Islet of Langerhans (tissue), 1 donor: ENCODE results near the gene SAE1.

Experiments used
- FAIRE-seq: peaks from one replicate; lab custom pipeline; 2011; peaks lifted over from hg19 to GRCh38; lab: Jason Lieb, UNC

Gene SAE1

DNA sequence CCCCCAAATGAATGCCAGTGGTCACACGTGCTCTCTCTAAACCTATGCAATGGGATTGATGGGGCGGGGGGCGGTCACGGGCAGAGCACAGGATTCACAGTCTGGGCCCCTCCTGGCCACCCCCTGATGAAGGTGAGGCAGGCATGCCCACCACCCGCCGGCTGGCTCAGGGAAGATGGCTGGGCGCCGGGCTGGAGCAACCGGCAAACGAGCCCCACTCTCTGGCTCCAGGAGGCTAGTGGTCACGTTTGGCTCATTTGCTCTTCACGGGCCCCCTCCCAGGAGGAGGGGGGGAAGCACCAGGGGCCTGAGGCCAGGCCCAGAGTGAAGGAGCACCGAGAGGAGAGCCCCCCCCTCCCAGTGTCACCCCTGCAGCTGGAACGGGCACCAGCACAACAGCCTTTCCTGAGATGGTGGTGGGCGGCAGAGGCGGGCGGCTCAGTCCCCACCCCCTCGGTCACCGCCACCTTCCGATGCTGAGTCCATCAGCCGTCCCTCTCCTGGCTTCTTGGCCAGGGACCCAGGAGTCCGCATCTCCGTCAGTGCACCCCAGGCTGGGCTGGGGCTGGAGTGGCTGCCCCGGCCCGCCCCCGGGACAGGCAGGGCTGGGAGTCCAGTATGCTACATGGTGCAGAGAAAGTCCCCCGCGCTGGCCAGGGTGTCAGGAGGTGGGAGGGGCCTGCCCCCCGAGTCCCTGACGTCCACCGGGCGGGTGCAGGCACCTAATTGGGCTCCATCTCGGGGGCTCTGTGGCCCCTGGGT lies 90.6 kb downstream of the SAE1 start:
- FAIRE-seq = no peak

DNA sequence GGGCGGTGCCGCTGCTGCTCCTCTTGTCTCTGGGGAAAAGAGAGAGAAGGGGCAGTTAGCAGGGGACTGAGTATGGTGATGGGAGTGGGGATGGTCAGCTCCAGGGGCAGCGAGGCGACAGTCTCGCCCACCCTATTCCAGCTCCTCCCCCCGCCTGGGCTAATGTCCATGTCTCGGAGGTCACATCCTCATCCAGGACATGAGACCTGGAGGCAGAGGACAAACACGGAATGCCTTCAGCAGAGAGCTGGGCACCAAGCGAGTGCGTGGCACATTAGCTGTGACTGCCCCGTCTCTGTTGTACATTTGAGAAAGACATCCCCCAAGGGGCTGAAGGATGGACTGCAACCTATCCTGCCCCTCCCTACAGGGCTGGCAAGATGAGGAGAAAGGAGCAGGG lies 91.3 kb downstream of the SAE1 start:
- no peak for FAIRE-seq

DNA sequence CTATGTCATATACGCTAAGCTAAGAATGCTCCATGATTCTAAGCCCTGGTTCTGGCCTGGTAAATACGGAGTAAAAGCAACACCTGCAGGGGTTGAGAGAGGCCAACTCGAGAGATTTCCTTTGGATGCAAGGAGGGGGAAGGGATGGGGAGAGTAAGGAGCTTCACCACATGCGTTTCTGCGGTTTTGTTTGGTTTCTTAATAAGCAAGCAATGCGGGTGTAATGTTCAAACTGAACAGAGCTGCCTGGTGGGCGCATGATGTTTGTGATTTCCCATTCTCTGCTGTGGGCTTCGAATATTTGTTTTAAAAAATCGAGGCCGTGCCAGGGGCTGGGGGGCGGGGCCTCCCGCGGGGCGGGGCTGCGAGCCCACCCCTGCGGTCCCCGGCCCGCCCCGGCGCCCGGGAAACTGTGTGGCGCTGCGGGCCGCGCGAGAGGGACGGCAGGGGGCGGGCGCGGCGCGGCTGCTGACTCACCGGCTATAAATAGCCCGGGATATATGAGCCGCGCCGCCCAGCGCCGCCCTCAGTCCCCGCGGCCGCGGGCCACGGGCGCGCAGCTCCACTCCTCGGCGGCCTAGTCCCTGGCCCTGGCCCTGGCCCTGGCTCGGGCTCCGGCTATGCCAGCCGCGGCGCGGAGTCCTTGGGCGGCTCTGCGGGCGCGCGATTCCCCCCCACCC lies 95.3 kb downstream of the SAE1 start:
- no peak for FAIRE-seq

DNA sequence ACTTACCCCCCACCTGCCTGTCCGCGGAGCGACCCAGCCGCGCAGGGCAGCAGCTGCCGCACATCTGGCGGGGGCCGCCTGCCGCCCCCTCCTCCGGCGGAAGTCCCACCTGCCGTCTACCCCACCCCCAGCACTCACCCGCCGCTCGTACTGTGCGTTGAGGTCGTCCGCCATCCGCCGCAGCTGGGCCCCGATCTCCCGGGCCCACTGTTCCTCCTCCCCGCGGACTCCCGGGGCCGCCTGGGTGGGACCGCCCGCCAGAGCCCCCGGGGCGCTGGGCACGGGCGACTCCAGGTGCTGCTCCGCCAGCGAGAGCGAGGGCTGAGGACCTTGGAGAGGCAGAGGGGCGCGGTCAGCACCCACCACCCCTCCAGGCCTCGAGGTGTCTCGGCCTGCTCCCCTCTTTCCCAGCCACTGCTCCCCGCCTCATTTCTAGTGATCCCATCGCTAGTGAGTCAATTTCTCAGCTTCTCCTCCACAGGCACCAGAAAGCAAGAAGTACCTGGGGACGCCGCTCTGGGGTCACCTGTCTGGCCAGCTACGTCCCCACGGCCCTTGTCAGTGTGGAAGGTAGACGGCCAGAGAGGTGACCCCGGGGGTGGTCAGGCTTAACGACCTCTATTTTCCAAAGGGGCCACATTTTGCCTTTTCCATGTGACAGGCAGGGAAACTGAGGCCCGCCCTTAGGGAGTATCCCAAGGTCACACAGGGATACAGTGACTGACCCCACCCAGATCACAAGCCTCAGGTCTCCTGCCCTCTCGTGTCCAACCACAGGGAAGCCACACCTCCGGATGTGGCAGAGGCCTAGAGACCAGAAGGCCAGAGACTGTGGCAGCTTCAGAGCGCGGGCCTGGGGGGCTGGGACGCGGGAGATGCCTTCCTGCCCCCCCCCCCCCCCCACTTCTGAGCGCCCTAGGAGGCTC lies 96.1 kb downstream of the SAE1 start:
- FAIRE-seq = no peak

DNA sequence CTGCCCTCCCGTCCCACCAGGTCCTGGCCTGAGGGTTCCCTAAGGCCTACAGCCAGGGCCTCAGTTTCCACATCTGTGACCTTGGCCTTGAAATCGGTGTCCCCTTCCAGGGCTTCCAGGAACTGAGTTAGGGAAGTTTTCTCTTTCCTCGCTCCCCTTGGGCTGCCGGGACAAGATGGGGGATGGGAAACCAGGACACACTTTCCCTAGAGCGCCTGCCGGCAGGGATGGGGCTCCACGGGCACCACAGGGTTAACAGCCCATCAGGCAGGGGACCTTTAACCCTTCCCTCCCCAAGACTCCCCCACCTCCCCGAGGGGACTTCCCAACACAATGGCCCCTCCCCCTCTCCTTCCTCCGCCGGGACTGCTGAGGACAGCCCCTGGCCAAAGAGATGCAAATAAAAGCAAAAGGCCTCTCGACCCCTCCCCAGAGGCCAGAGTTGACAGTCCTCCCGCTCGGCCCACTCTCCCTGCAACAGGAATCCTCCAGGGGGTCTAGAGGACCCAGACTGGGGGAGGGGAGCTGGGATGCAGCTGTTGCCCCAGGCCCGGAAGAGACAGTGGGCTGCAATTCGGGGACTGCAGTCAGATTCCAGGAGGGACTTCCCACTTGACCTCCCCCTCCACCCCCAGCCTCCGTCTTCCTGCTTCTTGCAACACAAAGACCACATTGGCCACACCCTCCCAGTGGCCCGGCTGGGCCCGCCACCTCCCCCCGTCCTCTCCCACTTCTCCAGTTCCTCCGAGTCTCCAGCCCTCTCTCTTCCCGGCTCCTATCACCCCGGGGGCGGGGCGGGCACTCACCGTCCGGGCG lies 96.9 kb downstream of the SAE1 start:
- FAIRE-seq = no peak

DNA sequence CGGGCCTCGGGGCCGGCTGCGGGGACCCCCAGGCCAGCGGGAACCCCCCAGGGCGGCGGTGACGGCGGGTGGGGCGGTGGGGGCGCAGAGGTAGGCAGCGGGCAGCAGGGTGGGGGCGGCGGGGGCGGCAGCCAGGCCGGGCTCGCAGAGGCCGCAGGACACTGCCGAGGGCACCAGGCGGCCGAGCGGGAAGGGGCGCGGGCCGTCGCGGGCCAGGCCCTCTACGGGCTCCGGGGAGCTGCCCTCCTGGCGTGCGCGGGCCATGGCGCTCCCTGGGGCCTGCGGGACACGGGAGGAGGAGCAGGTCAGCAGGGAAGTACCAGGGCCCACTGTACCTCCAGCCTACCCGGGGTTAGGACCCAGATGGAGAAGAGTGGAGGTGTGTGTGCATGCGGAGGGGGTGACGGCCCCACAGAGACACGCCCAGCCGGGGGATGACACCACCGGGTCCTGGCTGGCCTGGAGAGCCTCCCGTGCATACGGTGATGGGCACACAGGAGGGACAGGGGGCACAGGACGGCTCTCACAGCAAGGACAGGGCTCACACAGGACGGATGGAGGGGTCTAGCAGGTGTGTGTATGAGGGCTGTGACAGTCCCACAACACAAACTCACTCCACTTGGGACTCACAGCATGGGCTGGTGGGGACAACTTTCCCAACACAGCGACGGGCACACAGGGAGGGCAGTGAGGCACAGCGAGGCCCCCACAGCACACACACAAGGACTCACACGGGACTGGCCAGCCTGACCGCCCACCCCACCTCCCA lies 97.7 kb downstream of the SAE1 start:
- FAIRE-seq = no peak

DNA sequence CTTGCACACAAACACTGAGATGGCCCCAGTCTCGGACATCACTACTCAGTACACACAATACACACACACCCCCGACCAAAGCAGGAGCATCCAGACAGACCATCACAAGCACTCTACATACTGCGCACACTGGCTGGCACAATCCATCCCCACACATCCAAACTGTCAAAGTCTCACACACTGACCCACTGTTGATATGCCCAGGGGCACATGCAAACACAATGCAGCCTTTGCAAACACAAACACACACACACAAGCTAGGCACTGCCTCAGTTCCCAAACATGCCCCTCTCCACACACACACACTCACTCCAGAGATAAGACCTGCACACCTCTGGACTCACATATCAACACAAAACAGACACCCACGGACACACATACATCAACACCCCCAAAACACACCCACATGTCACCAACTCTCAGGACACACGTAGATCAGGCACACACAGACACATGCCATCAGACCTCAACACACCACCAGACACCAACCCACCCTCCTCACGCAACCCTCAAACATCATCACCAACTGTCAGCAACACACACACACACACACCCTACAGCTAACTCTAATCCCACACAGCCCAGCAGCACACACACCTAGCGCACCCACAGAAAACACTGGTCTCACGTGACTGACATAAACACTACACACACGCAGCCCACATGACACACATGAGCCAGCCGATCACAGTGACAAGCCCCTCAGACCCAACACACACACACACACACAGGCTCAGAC lies 98.5 kb downstream of the SAE1 start:
- FAIRE-seq = no peak

DNA sequence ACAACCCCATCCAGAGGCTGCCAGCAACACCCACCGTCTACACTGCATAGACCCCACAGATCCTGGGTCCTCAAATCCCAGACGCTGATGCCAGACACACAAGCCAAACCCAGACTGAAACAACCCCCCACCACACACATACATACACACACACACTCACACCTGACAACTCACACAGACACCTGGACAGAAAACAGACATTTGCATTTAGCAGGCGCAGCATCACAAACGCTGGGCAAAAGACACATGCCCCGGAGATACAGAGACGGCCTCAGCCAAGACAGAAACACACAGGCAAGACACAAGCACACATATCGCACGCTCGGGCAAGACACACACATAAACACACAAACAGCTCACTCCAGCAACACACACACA lies 99.0 kb downstream of the SAE1 start:
- no peak for FAIRE-seq

DNA sequence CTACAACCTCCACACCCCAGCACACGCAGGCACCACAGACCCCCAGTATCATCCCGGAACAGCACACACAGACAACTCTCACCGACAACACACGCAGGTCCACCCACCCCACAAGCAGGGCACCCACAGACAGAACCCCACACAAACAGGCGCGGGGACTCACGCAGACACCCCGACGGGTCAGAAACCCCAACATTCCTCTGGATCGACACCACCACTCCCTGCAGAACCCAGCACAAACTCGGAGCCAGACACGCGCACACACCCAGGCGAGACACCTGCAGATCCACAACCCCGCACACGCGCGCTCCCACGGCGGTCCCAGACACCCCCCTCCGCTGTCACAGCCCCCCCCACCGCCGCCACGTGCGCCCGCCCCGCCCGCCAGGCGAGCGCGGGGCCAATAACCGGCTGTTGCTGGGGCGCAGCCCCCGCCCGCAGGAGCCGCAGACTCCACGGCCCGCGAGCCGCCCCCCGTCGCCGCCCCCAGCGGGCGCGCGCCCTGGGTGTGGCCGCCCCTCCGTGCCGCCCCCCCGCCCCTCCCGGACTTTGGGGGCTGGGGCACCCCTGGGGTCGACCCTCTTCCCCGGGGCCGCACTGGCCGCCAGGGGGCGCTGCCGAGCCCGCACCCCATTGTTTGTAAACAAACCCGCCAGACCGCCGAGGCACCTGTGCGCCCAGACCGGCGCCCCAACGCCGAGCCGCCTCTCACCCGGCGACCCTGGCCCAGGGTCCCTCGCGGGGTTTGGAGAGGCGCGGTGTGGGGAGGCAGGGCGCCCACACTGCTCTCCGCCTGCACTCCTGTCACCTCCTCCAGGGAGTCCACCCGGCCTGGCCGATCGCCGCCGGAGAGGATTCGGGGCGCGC lies 99.7 kb downstream of the SAE1 start:
- no peak for FAIRE-seq

DNA sequence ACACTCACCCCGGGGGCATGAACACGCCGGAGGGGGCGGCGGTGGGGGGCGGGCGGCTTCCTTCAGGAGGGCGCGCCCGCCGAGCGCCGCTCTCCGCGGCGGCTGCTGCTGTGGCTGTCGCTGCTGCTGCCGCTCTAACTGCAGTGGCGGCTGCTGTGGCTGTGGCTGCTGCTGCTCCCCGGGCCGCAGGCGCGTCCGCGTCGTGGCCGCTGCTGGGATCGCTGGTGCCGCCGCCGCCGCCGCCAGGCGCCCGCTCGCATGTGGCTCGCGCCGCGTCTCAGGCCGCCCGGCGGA lies 100.2 kb downstream of the SAE1 start, which contains the start of gene BBC3:
TSS of gene BBC3 (minus strand) at position 279 of the 294 bp plus-strand sequence. CDS start 2,768 bp downstream, outside the sequence.
- FAIRE-seq = no peak

DNA sequence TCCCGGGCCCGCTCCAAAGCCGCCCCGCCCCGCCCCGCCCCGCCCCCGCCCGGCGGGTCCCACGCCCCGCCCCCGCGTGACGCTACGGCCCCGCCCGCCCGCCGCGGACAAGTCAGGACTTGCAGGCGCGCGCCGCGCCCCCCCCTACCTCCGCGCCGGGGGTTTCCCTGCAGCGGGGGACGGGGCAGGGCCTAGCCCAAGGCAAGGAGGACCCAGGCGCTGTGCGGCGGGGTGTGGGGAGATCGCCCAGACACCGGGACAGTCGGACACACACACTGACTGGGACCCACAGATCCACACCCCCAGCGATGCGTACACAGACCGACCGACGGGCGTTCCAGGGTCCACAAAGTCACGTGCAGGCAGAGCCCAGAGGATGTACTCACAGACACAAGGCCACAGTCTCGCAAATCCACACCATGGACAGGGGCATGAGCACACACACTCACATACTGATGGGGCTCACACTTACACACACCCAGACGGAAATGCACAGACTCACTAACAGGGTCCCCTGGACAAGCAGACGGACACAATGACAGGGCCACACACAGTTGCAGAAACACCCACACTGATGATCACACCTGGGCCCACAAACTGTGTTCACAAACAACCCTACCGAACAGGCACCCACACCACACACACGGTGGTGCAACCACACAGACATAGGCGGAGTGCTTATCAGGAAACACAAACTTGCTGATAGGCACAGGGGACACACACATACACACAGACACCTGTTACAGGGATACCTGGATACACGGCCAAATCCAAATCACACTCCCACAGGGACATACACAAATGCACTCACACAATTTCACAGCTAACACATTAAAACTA lies 100.8 kb downstream of the SAE1 start:
- FAIRE-seq = no peak

DNA sequence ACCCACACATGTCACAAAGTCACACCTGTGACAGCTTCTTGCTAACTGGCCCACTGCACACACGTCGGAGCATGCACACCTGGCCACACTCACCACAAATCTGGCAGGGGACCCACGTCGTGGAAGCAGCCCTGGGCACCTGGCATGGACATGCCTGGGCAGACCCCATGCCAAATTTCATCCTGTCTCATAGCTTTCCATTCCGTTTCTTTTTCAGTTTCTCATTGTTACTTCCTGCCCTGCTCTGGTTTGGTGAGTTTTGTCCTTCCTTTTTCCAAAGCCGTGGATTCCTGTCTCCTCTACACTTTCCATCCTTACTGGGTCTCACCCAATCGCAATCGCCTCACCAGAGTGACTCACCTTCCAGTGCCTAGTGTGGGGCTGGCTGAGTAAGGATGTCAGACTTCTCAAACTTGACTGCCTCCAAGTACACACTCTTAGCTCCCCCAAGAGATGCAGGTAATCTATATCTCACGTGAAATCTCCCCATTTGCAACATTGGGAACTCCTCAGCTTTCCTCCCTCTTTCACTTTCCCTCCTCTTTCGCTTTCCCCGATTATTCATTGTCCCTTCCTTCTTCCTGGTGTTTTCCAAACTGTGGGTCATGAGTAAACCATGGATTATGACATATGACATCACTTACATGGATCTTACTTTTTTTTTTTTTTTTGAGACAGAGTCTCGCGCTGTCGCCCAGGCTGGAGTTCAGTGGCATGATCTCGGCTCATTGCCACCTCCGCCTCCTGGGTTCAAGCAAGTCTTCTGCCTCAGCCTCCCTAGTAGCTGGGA lies 102.0 kb downstream of the SAE1 start:
- no peak for FAIRE-seq

DNA sequence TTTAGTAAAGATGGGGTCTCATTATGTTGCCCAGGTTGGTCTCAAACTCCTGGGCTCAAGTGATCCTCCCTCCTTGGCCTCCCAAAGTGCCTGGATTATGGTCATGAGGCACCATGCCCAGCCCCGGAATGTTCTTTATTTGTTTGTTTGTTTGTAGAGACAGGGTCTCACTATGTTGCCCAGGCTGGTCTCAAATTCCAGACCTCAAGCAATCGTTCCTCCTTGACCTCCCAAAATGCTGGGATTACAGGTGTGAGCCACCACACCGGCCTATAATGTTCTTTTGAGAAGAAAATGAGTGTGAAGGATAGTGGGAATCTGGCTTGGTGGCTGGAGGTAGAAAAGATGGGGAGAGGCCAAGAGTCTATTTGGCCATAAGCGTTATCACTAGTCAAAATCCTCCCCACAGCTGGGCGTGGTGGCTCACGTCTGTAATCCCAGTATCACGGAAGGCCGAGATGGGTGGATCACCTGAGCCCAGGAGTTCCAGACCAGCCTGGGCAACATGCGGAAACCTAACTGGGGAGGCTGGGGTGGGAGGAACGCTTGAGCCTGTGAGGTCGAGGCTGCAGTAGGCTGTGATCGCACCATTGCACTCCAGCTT lies 105.5 kb downstream of the SAE1 start:
- no peak for FAIRE-seq

DNA sequence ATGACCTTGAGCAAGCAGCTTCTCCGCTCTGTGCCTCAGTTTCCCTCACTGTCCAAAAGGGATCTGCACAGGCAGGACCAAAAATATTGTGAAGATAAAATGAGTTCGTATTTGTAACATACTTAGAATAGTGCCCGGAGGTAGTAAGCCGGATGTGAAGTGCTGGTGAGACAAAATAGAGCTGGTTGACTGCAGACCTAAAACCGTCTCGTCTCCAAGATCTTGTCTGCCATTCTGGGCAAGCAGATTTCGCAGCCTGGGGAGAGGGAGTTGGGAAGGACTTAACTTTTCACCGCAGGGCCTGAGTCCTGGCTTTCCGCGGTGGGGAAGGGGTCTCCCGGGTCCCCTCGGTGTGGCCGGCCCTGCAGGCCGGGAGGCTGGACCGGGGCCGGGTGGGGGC lies 108.5 kb downstream of the SAE1 start:
- FAIRE-seq = no peak

DNA sequence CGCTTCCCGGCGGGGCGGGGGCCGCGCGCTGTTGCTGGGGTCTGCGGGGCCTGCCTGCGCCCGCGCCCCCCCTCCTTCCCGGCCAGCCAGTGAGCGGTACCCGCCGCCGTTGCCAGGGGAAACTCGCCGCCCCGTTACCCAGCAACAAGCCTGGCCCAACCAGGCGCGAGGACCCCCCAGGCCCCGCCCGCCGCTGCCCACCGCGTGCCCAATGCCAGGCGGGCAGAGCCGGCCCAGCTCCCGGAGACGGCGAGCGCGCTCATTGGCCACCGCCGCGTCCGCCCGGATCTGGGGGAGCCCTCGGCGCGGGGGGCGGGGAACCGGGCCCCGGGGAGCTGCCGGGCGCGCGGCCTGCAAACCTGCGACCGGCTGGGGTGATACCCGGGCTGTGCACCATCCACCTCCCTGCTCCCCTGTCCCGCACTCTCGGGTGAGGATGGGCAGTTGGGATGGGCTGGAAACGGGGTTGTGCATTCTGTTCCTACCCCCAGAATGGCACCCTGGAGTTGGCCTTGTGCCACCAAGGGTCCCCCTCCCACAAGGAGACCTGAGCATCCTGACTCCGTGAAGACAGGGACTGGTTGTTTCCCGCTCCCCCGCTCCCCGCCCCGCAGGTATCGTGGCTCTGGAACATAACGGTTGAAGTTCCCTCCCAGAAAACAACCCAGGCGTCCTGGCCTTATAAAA lies 109.1 kb downstream of the SAE1 start:
- FAIRE-seq = no peak

DNA sequence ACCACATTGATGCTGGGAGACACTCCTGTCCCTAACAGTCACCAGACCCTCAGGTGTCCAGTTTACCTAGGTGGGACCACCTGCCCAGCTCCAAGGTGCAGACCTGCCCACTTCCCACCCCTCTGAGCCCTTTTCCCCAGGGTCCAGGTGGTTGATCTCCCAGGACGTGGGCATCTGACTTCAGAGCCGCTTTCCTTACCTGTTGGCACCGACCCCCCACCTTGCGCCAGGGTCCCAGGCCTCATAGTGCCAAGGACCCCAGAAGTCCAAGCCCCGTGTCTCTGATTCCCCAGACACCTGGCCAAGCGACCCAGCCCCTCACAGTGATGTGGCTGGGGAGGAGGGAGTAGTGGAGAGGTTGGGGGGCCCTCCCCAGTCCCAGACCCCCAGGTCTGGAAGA lies 109.9 kb downstream of the SAE1 start:
- FAIRE-seq = no peak
